ENCODE measurements around the gene INPP5A.

Gene INPP5A

DNA sequence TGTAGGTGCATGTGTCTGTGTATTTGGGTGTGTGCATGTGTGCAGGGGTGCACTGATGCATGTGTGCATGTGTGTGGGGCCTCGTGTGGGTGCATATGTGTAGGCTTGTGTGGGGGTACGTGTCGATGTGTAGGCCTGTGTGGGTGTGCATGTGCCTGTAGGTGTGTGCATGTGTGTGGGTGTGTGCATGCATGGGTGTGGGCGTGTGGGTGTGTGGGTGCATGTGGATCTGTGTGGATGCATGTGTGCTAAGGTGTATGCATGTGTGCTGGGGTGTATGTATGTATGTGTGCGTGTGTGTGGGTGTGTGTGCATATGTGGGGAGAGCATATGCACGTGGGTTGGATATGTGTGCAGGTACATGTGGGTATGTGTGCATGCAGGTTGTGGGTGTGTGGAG is 175.2 kb downstream of the INPP5A start:
- Histone ChIP-seq H3K9me3 (ENCODE audit: insufficient read depth, low read depth, low read length) (no peaks in the 10 kb centered on the region), H3K36me3 (ENCODE audit: insufficient read depth, low read length) (peaks cover 37% of the 10 kb centered on the region; the same call in 1 of the 2 replicates), H3K4me1 (ENCODE audit: insufficient read depth, low read length, poor library complexity, severe bottlenecking) (no peaks in the 10 kb centered on the region), H3K27me3 (ENCODE audit: insufficient read depth, low read length, poor library complexity, severe bottlenecking) (no peaks in the 10 kb centered on the region), H3K4me3 (ENCODE audit: low read length, poor library complexity, severe bottlenecking) (no peak overlapping the region), H3K9me2 (replicated peaks; ENCODE audit: low read depth, low read length) (no peaks in the 10 kb centered on the region), H3K9ac (ENCODE audit: low read depth, low read length, poor library complexity, severe bottlenecking) (no peak overlapping the region), H3F3A (ENCODE audit: low read depth) (no peaks in the 10 kb centered on the region), H2AFZ (ENCODE audit: low read length) (no peak overlapping the region), H3K79me2 (ENCODE audit: insufficient read depth, low read length) (no peaks in the 10 kb centered on the region), H3K4me2 (ENCODE audit: low read depth, low read length, poor library complexity, severe bottlenecking) (no peak overlapping the region), H4K20me1 (ENCODE audit: insufficient read depth, low read length, poor library complexity, severe bottlenecking) (no peaks in the 10 kb centered on the region)
- no peak for TF ChIP-seq EZH2phosphoT487 (IDR thresholded peaks at IDR 0.05; ENCODE audit: borderline replicate concordance)
- TF ChIP-seq, protein P1, sequence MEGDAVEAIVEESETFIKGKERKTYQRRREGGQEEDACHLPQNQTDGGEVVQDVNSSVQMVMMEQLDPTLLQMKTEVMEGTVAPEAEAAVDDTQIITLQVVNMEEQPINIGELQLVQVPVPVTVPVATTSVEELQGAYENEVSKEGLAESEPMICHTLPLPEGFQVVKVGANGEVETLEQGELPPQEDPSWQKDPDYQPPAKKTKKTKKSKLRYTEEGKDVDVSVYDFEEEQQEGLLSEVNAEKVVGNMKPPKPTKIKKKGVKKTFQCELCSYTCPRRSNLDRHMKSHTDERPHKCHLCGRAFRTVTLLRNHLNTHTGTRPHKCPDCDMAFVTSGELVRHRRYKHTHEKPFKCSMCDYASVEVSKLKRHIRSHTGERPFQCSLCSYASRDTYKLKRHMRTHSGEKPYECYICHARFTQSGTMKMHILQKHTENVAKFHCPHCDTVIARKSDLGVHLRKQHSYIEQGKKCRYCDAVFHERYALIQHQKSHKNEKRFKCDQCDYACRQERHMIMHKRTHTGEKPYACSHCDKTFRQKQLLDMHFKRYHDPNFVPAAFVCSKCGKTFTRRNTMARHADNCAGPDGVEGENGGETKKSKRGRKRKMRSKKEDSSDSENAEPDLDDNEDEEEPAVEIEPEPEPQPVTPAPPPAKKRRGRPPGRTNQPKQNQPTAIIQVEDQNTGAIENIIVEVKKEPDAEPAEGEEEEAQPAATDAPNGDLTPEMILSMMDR (conservative IDR thresholded peaks at IDR 0.05; ENCODE audit: low read length), result no peak

DNA sequence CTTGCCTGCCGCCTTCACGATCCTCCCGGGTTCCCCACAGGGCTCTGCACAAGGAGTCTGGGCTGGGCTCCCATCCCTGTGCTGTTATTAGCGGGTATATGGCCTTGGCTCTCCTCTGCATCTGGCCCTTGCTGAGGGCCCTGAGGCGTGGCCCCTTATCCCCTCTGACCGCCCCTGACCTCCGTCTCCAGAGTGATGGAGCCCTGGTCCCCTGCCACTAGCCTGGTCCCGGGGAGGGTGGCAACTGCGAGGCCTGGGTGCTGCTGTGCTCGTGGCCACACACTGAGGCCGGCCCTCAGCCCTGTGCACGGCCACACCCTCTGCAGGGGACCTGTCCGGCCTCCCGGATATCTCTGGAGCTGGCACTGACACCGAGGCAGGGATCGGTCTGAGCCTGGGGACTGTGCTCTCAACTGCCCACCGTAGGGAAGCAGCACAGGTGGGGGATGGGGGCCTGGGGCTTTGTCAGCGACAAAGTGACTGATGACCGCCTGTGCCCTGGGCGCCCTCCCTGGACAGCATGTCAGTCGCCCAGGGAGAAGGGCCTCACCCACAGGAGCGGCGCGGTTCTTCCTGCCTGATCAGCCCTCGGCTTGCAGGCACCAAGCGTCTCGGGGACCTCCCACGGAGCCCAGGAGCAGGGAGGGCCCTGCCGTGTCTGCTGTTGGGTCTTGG is 176.0 kb downstream of the INPP5A start:
- no peaks in the 10 kb centered on the region for H3F3A ChIP-seq (ENCODE audit: low read depth)
- no peaks in the 10 kb centered on the region for H3K9me3 ChIP-seq (ENCODE audit: insufficient read depth, low read depth, low read length)
- no peaks in the 10 kb centered on the region for H3K79me2 ChIP-seq (ENCODE audit: insufficient read depth, low read length)
- no peak overlapping the region for H2AFZ ChIP-seq (ENCODE audit: low read length)
- H3K27me3 ChIP-seq (ENCODE audit: insufficient read depth, low read length, poor library complexity, severe bottlenecking), result no peaks in the 10 kb centered on the region
- H3K4me2 ChIP-seq (ENCODE audit: low read depth, low read length, poor library complexity, severe bottlenecking), result no peak overlapping the region
- H3K4me1 ChIP-seq (ENCODE audit: insufficient read depth, low read length, poor library complexity, severe bottlenecking), result no peaks in the 10 kb centered on the region
- peaks cover 31% of the 10 kb centered on the region; the same call in 1 of the 2 replicates for H3K36me3 ChIP-seq (ENCODE audit: insufficient read depth, low read length)
- H3K4me3 ChIP-seq (ENCODE audit: low read length, poor library complexity, severe bottlenecking), result no peak overlapping the region
- no peak for TF ChIP-seq EZH2phosphoT487 (IDR thresholded peaks at IDR 0.05; ENCODE audit: borderline replicate concordance)
- TF ChIP-seq, protein P1 (conservative IDR thresholded peaks at IDR 0.05; ENCODE audit: low read length), result no peak
- no peaks in the 10 kb centered on the region for H3K9me2 ChIP-seq (replicated peaks; ENCODE audit: low read depth, low read length)
- H4K20me1 ChIP-seq (ENCODE audit: insufficient read depth, low read length, poor library complexity, severe bottlenecking), result no peaks in the 10 kb centered on the region
- no peak overlapping the region for H3K9ac ChIP-seq (ENCODE audit: low read depth, low read length, poor library complexity, severe bottlenecking)

DNA sequence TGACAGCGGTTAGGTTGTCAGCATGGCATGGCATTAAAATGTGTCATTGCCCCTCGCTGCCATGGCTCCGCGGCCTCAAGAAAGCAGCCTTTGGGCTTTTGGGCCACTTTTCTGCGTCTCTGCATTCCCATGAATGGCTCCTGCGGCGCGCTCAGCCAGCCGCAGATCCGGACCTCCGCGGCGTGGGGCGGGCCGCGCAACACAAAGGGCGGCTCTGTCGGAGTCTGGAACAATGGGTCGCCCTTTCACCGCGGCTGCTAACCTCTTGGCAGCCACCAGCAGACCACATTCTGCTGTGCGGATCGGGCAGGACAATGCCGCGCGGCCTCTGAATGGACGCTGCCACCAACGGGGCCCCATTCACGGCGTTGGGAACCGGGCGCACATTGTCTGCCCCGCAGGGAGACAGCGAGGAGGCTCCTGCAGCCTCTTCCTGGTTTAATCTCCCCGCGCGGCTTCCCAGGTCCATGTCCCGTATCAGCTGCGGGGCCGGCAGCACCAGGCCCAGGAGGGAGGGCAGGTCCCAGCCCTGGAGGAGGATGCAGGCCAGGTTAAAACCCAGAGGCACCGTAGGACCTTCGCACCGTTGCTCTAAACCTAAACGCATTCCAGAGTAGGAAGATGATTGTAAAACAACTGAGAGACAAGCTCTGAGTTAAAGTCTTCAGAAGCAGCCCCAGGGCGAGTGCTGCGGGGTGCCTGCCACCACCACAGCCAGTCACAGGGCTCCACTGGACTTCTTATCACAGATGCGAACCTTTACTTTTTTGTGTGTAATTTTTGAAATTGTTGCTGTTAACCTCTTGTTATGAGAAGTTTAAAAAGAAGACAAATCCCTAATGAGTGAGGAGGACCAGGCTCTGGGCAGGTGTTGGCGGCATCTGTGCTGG is 176.8 kb downstream of the INPP5A start:
- Histone ChIP-seq H3K79me2 (ENCODE audit: insufficient read depth, low read length) (no peaks in the 10 kb centered on the region), H3K4me2 (ENCODE audit: low read depth, low read length, poor library complexity, severe bottlenecking) (no peak overlapping the region), H3K9me3 (ENCODE audit: insufficient read depth, low read depth, low read length) (no peaks in the 10 kb centered on the region), H3K4me3 (ENCODE audit: low read length, poor library complexity, severe bottlenecking) (no peak overlapping the region), H3K4me1 (ENCODE audit: insufficient read depth, low read length, poor library complexity, severe bottlenecking) (no peaks in the 10 kb centered on the region), H3K9me2 (replicated peaks; ENCODE audit: low read depth, low read length) (no peaks in the 10 kb centered on the region), H3K9ac (ENCODE audit: low read depth, low read length, poor library complexity, severe bottlenecking) (no peak overlapping the region), H4K20me1 (ENCODE audit: insufficient read depth, low read length, poor library complexity, severe bottlenecking) (no peaks in the 10 kb centered on the region), H3K27me3 (ENCODE audit: insufficient read depth, low read length, poor library complexity, severe bottlenecking) (no peaks in the 10 kb centered on the region), H3F3A (ENCODE audit: low read depth) (no peaks in the 10 kb centered on the region), H2AFZ (ENCODE audit: low read length) (no peak overlapping the region), H3K36me3 (ENCODE audit: insufficient read depth, low read length) (peaks cover 27% of the 10 kb centered on the region; the same call in 1 of the 2 replicates)
- TF ChIP-seq, protein P1 (conservative IDR thresholded peaks at IDR 0.05; ENCODE audit: low read length), result no peak
- no peak for TF ChIP-seq EZH2phosphoT487 (IDR thresholded peaks at IDR 0.05; ENCODE audit: borderline replicate concordance)

Data from Loucy (cell line).